ENCODE measurements around the gene RELCH.

Gene RELCH

DNA sequence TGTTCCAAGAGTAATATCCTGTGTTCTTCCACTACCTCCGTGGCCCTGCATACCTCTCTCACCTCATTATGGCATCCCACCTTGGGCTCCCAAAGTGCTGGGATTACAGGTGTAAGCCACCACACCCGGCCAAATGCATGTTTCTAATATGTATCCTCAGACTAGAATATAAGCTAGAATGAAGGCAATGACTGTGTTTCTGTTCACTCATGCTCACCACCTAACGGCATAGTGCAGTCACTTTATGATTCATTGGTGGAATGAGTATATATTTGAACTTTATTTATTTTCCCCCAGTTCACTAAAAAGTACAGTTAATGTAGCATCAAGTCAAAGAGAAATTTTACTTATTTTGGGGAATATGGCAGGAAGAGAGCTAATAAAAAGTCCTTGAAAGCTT, 11.5 kb upstream of the RELCH start:
- DNase-seq (no peak), ATAC-seq (peak; percentile 49)
- Mint-ChIP-seq H3K27me3 (no peaks in the 10 kb centered on the region), H3K4me1 (peaks cover 6% of the 10 kb centered on the region), H3K9me3 (no peaks in the 10 kb centered on the region), H3K4me3 (no peak overlapping the region), H3K27ac (no peak overlapping the region)

DNA sequence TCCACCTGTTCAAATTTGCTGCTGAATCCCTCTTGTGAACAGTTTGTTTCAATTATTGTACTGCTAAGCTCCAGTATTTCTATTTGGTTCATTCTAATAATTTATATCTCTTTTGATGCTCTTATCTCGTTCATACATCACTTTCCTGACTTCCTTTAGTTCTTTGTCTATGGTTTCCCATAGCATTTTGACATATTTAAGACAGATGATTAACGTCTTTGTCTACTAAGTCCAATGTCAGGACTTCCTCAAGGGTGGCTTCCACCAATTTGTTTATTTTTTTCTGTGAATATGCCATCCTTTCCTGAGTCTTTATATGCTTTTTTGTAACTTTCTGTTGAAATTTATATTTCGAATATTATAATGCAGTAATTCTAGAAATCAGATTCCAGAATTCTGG, 9.8 kb upstream of the RELCH start:
- DNase-seq = no peak
- H3K27ac Mint-ChIP-seq = peak overlapping the region in 1 of 2 donors; percentile 23
- no peak overlapping the region for H3K4me3 Mint-ChIP-seq
- no peaks in the 10 kb centered on the region for H3K27me3 Mint-ChIP-seq
- no peak for ATAC-seq
- H3K4me1 Mint-ChIP-seq = peaks cover 6% of the 10 kb centered on the region
- no peaks in the 10 kb centered on the region for H3K9me3 Mint-ChIP-seq

DNA sequence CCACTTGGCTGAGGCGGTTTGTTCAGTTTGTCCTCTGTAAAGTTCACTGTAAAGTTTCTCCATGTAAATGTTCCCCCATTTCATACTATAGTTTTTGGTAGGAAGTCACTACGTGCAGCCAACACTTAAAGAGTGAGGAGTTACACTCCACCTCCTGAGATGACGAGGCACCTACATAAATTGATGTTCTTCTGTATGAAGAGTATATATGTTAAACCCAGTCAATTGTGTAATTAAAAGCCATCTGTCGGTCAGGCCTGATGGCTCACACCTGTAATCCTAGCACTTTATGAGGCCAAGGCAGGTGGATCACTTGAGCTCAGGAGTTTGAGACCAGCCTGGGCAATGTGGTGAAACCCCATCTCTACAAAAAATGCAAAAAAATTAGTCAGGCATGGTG, 7.8 kb upstream of the RELCH start:
- no peaks in the 10 kb centered on the region for H3K9me3 Mint-ChIP-seq
- no peaks in the 10 kb centered on the region for H3K27me3 Mint-ChIP-seq
- peaks cover 11% of the 10 kb centered on the region for H3K4me1 Mint-ChIP-seq
- ATAC-seq (no peak), DNase-seq (no peak)
- H3K4me3 Mint-ChIP-seq = no peak overlapping the region
- H3K27ac Mint-ChIP-seq = no peak overlapping the region

DNA sequence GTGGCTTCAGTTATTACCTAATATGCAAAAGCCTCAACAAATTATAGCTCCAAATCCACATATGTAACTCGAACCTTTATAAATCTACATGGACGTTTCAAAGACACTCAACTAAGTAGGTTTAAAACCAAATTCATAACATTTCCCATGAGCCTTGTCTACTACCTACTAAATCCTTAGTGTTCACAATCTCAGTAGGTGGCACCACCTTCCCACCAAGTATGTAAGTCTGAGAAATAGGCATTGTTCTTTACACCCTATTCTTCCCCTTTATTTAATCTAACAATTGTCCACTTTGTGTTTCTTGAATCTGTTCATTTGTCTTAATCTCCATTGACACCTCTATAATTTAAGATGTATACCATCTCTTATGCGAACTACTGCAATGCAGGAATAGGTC, 4.8 kb upstream of the RELCH start:
- no peak overlapping the region for H3K4me3 Mint-ChIP-seq
- H3K27me3 Mint-ChIP-seq = no peaks in the 10 kb centered on the region
- DNase-seq = no peak
- no peak for ATAC-seq
- H3K9me3 Mint-ChIP-seq = no peaks in the 10 kb centered on the region
- no peak overlapping the region for H3K27ac Mint-ChIP-seq
- H3K4me1 Mint-ChIP-seq = peaks cover 21% of the 10 kb centered on the region

DNA sequence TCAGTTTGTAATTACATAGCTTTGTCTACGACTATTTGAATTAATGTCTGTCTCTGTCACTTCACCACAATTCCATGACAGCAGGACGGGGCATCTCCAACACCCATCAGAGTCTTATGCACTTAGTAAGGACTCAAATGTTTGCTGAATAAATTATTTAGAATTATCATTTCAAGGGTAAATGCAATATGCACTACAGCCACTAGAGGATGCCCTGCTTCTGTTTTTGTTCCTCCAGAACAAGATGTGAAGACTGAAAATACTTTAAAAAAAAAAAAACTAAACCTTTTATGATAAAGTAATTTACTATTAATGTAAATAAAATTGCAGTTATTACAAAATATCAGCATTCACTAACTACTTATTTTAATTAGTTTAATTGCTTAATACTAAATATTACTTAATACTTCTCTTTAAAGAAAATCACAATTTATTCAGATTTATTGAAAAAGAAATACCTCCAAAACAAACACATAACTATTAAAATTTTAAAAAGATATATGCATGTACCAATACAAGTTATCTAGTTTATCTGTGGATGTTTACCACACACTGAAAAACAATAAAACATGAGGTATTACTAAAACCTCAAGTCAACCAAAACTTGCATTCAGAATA, 3.4 kb upstream of the RELCH start:
- no peaks in the 10 kb centered on the region for H3K27me3 Mint-ChIP-seq
- peaks cover 15% of the 10 kb centered on the region for H3K4me1 Mint-ChIP-seq
- H3K4me3 Mint-ChIP-seq = no peak overlapping the region
- no peak overlapping the region for H3K27ac Mint-ChIP-seq
- no peak for ATAC-seq
- no peaks in the 10 kb centered on the region for H3K9me3 Mint-ChIP-seq
- DNase-seq = peak; percentile 12 to 29

DNA sequence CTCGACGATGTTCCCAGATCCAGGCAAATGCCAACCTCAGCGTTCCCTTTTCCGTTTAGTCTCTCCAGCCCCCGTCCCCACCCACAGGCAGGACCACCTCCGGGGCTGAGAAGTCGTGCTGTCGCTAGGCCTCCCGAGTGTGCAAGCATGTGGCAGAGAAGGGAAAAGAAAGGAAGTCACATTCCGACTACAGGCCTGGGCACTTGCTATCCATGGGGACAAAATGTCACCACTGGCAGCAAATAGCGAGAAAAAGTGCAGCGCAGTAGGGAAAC, 619 bp upstream of the RELCH start:
- Mint-ChIP-seq H3K4me1 (peaks cover 42% of the 10 kb centered on the region), H3K9me3 (no peaks in the 10 kb centered on the region), H3K4me3 (peak overlapping the region; percentile 98 to 100), H3K27me3 (no peaks in the 10 kb centered on the region), H3K27ac (peak overlapping the region; percentile 98 to 99)
- ATAC-seq (no peak), DNase-seq (no peak)

DNA sequence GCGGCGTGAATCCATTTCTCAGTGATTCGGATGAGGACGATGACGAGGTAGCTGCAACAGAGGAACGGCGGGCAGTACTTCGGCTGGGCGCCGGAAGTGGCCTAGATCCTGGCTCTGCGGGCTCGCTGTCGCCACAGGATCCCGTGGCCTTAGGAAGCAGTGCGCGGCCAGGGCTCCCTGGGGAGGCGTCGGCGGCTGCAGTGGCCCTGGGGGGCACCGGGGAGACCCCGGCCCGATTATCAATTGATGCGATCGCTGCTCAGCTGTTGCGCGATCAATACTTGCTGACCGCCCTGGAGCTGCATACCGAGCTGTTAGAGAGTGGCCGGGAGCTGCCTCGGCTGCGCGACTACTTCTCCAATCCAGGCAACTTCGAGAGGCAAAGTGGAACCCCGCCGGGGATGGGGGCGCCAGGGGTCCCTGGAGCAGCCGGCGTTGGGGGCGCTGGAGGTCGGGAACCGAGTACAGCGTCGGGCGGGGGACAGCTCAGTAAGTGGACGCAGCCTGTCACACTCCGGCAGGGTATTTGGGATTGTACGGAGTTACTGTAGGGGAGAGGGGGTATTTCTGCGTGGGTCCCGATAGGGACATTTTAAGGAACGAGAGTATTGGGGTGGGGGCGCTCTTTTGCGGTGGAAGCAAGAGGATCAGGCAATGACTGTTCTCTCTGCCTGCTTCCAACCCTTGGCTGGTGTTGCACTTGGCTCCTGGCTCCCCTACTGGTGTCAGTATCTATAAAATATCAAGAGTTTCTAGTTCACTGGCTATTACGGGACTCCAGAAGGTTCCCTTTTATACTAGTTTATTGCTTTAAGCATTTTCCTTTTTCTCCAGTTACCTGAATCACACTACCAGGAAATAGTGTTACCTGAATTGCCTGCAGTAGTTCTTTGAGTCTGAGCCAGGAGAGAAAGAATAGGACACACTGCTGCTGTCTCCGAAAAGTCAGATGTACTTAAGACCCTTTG, 772 bp downstream of the RELCH start:
- peaks cover 56% of the 10 kb centered on the region for H3K4me1 Mint-ChIP-seq
- ATAC-seq (peak; percentile 14), DNase-seq (peak; percentile 21 to 23)
- no peaks in the 10 kb centered on the region for H3K9me3 Mint-ChIP-seq
- peak overlapping the region; percentile 98 to 100 for H3K4me3 Mint-ChIP-seq
- peak overlapping the region; percentile 98 to 99 for H3K27ac Mint-ChIP-seq
- H3K27me3 Mint-ChIP-seq = no peaks in the 10 kb centered on the region

DNA sequence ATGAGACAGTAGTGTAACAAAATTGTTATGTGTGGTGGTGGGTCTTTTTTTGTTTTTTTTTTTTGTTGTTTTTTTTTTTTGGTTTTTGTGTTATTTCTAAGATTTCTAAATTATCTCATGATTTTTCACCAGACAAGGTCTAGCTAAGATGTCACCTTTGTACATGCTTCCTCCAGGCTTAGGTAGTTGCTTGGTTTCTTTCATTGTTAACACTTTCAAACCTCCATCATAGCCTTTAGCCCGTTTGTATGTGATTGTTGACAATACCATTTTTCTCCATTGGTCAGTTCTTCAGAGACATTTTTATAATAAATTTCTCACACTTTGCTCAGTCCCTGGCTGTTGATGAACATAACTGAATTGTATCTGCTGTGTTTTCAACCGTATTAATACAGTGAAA, 2.2 kb downstream of the RELCH start:
- DNase-seq = no peak
- Mint-ChIP-seq H3K9me3 (no peaks in the 10 kb centered on the region), H3K27ac (no peak overlapping the region), H3K4me3 (peak overlapping the region; percentile 72 to 98), H3K4me1 (peaks cover 65% of the 10 kb centered on the region), H3K27me3 (no peaks in the 10 kb centered on the region)
- ATAC-seq = no peak

DNA sequence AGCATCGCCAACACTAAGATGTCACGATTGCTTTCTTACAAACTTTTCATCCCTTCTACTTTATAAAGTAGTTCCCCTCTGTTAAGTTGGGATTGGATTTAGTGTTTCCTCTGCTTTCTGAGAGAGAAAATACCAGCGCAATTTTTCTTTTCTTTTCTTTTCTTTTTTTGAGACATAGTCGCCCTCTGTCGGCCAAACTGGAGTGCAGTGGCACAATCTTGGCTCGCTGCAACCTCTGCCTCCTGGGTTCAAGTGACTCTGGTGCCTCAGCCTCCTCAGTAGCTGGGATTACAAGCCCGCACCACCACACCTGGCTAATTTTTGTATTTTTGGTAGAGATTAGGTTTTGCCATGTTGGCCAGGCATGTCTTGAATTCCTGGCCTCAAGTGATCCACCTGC, 9.0 kb downstream of the RELCH start:
- Mint-ChIP-seq H3K4me1 (peaks cover 81% of the 10 kb centered on the region), H3K9me3 (no peaks in the 10 kb centered on the region), H3K27me3 (no peaks in the 10 kb centered on the region), H3K27ac (no peak overlapping the region), H3K4me3 (no peak overlapping the region)
- DNase-seq (no peak), ATAC-seq (no peak)

DNA sequence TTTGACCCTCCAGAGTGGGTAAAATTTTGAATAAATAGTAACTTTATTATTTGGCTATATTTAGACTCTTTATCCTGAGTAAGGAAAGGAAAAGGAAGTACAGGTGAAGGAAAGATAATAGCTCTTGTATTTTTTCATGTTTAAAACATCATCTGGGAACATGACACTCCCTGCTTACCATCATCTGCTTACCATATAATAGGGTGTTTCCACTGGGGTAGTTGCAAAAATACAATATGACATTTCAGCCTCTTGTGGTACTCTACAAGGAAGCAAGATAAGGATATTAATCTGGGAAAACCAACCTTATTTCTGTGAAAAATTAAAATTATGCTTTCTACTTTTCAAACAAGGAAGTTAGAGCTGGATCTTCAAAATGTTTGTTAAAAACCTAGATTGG, 9.9 kb downstream of the RELCH start:
- peaks cover 72% of the 10 kb centered on the region for H3K4me1 Mint-ChIP-seq
- no peaks in the 10 kb centered on the region for H3K27me3 Mint-ChIP-seq
- H3K9me3 Mint-ChIP-seq = no peaks in the 10 kb centered on the region
- H3K4me3 Mint-ChIP-seq = no peak overlapping the region
- DNase-seq (no peak), ATAC-seq (no peak)
- H3K27ac Mint-ChIP-seq = no peak overlapping the region

DNA sequence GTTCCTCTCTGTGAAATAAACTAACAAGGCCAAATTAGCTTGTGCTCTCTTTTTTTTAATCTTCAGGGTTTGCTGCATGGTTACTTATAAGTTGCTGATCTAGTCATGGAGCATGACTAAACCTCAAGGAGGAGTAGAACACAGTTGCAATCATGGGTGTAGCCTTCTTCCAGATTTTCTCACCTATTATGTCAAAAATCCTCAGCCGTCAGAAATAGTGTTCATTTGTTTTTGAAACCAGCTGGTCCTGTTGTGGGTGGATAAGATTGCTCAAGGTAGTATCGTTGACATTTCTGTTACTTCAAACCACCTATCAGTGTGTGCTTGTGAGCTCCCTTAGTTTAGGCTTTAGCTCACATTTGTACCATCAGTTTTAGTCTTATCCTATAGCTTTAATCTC, 11.2 kb downstream of the RELCH start:
- DNase-seq = no peak
- Mint-ChIP-seq H3K4me3 (no peak overlapping the region), H3K27me3 (no peaks in the 10 kb centered on the region), H3K4me1 (peaks cover 59% of the 10 kb centered on the region), H3K27ac (no peak overlapping the region), H3K9me3 (no peaks in the 10 kb centered on the region)
- peak; percentile 60 for ATAC-seq

DNA sequence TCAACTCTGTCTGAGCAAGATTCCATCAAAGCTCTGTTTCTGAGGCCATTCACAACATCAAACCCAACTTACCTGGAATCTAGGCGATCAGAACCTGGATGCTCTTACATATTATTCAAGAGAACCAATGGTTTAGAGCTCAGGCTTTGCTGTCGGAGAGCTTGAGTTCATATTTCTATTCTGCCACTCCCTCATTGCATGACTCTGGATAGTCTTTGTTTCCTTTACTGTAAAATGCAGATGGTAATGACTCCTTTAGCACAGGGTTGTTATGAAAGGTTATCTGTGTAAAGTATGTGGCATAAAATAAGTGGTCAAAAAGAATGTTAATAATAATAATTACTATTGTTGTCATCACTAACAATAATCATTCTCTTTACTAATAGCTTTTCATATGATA, 12.6 kb downstream of the RELCH start:
- Mint-ChIP-seq H3K9me3 (no peaks in the 10 kb centered on the region), H3K4me1 (peaks cover 53% of the 10 kb centered on the region), H3K4me3 (no peak overlapping the region), H3K27me3 (no peaks in the 10 kb centered on the region), H3K27ac (no peak overlapping the region)
- ATAC-seq (no peak), DNase-seq (no peak)

DNA sequence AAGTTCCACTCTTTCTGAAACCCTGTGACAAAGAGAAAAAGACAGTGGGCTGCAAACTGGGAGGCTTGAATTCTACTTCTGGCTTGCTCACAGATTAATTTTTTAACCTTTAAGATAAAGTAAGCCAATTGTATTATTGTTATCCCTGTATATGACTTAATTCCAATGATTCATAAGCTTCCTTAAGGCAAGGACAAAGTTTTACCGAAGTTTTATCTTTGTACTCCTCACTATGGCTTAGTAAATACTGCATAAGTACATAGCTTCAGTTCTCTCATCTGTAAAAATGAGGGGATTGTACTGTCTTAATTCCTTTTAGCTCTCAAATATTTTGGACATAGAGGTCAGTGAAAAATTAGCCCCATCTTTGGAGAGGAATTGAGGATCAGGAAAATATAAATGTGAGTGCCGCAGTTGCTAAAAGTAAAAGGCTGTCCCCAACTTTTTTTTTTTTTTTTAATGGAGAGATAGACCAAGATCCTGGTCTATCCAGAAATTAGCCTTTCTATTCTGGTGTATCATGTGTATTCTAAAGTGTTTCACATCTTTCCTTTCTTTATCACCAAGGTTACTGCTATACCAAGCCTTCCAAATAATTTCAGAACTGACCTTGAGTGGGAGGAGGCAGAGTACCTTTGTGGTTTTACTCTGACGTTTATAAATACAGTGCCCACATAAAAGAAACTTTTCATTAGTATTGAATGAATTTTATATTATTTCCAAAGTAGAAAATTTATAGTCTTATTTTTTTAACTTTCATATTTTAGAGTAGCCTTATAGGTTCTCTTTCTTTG, 13.3 kb downstream of the RELCH start:
- ATAC-seq (peak; percentile 61), DNase-seq (no peak)
- H3K27ac Mint-ChIP-seq = no peak overlapping the region
- H3K4me1 Mint-ChIP-seq = peaks cover 55% of the 10 kb centered on the region
- no peaks in the 10 kb centered on the region for H3K9me3 Mint-ChIP-seq
- H3K27me3 Mint-ChIP-seq = no peaks in the 10 kb centered on the region
- H3K4me3 Mint-ChIP-seq = no peak overlapping the region

DNA sequence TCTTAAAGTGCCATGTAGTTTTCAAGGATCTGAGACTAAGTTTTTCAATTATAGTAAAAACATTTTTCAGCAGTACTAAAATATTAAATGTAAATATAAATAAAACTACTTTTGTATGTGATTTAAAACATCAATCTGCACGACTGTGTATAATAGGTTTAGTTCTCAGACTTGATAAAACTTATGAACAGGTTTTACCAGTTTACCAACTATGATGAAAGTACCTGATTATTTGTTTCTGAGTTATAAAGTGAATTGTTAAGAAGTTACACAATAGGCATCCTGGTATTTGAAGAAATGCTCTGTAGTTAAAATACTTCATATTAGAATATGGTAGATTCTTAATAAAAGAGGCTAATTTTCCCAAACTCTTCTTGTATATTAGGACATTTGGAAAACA, 14.8 kb downstream of the RELCH start:
- Mint-ChIP-seq H3K4me3 (no peak overlapping the region), H3K27ac (no peak overlapping the region), H3K27me3 (no peaks in the 10 kb centered on the region), H3K4me1 (peaks cover 40% of the 10 kb centered on the region), H3K9me3 (no peaks in the 10 kb centered on the region)
- DNase-seq = no peak
- ATAC-seq = no peak

DNA sequence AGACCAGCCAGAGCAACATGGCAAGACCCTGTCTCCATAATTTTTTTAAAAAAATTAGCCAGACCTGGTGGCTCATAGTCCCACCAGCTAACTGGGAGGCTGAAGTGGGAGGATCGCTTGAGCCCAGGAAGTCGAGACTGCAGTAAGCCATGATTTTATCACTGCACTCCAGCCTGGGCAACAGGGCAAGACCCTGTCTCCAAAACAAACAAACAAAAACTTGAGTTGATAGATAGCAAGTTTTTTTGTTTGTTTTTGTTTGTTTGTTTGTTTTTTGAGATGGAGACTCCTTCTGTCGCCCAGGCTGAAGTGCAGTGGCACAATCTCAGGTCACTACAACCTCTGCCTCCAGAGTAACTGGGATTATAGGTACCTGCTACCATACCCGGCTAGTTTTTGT, 18.8 kb downstream of the RELCH start:
- no peaks in the 10 kb centered on the region for H3K27me3 Mint-ChIP-seq
- H3K9me3 Mint-ChIP-seq = peaks cover 0 to 7% of the 10 kb centered on the region in 2 donors

DNA sequence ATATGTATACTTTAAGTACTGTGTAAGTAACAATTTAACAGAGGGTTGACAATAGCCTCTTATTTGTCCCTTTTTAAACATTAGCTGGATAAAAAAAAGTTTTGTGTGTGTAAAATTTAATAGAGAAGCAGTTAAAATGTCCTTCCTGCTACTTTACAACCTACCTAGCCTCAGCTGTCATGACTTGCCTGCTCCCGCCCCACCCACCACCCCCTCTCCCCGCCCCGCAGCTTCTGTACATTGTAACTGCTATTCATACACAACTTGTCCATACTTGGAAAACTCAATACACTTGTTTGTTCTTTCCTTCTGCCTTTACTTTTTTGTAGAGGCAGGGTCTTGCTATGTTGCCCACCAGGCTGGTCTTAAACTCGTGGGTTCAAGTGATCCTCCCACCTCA, 19.5 kb downstream of the RELCH start:
- DNase-seq (no peak), ATAC-seq (no peak)
- no peak overlapping the region for H3K27ac Mint-ChIP-seq
- H3K4me3 Mint-ChIP-seq = no peak overlapping the region
- H3K4me1 Mint-ChIP-seq = peaks cover 28% of the 10 kb centered on the region
- no peaks in the 10 kb centered on the region for H3K27me3 Mint-ChIP-seq
- peaks cover 0 to 7% of the 10 kb centered on the region in 2 donors for H3K9me3 Mint-ChIP-seq

More for the DNA sequence above, 18.8 kb downstream of the RELCH start:
- DNase-seq (no peak), ATAC-seq (no peak)
- peak overlapping the region in 1 of 2 donors; percentile 34 for H3K27ac Mint-ChIP-seq
- no peak overlapping the region for H3K4me3 Mint-ChIP-seq
- H3K4me1 Mint-ChIP-seq = peaks cover 27% of the 10 kb centered on the region
